COLO829 (cell line): ENCODE results near the gene WNK2.

Source experiments
- DNase-seq: peaks from one replicate; pipeline ENCODE4 v3.0.0; 2012; ENCODE audit warnings: low spot score

The WNK2 gene

DNA sequence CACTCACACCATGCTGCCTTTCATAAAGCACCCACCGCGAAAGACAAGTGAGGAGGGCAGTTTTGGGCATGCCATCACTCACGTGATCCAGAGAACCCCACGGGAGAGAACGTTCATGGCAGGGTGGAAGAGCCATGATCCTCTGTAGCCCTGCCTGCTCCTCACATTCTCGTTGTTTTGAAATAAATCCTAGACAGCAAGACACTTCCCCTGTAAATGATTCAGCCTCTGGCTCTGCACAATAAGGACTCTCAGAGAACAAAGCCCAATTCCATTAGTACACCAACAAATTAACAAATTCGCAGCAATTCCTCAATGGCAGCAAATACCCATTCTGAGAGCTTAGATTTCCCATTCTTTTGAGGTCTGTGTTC is 71.5 kb downstream of the WNK2 start:
- DNase-seq = no peak

DNA sequence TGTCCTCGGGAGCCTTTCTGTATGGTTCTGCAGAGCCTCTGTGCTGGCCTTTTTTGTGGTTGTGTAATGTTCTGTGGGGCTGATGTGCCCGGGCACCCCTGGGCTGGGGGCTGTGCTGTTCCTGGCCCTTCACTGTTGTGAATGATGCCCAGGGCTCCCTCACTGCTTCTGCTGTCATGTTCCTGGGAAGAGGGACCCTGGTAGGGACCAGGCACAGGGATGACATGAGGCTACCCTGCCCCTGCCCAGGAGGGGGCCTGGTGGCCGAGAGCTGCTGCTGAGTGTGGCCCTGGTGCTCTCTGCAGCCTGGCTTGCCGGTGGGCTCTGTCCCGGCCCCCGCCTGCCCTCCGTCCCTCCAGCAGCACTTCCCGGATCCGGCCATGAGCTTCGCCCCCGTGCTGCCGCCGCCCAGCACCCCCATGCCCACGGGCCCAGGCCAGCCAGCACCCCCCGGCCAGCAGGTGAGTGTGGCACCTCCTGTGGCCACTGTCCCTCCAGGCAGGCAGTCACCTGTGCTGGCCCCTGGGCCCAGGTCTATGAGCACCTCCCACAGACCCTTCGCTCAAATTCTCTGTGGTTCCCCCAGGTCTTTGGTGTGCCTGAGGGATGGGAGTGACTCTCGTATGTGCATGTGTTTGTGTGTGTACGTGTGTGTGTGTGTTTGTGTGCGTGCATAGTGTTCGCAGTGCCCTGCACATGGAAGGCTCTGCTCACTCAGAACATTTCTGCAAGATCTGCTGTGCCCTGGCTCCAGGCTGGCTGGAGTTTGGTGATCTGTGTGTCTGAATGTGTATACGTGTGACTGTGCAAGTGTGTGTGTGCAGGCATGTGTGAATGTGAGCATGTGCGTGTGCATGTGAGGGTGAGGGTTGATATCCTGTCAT is 72.3 kb downstream of the WNK2 start:
- DNase-seq = no peak

DNA sequence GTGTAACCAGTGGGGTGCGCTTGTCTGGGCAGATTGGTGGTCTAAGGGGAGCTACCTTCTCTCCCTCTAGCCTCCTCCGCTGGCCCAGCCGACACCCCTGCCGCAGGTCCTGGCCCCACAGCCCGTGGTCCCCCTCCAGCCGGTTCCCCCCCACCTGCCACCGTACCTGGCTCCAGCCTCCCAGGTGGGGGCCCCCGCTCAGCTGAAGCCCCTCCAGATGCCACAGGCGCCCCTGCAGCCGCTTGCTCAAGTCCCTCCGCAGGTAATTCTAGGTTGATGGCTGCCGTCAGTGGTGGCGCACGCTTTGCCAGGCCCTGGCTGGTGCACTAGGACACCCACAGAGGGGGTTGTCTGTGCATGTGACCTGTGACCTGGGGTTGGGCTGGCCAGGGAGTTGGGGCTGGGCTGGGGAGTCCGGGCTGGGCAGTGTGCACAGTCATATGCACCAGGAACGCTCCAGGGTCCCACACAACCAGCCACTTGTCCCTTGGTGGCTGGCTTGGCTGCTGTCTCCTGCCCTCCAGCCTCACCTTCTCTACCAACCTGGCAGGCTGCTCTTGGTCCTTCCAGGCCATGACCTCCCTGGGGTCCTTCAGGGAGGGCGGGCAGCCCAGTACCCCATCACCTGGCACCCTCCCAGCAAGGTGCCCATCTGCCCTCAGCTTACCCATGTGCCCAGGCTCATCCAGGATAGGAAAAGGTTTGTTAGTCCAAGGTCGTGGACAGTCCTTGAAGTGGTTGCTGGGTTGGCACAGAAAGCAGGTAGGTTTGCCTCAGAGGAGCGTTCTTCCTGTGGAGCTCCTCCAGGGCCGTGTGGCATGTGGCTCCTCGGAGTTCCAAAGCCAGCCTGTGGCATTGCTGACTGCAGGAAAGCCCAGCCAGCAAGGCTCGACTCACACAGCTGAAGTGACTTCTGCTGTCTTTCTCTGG is 73.2 kb downstream of the WNK2 start:
- DNase-seq = no peak

DNA sequence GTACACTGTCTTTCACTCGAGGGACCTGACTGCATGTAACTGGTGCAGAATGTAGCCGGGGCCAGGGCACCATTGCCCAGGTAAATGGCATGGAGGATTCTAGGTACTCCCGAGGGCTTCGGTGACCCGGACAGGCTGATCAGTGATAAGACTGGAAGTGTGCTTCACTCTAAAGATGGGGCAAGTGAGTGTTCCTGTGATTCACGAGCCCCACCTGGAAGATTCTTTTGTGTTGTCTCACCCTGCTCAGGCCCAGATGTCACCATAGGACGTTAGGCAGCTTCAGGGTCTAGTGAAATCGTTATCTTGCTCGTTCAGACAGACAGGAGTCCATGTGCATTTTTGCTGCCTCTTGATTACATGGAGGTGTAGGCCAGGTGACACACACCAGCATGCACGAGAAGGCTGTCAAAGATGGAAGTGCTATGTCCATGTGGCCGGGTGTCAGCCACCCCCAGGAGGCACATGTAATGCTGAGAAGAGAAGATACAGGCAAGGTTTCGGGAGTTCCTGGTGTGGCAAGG is 73.9 kb downstream of the WNK2 start:
- no peak for DNase-seq

DNA sequence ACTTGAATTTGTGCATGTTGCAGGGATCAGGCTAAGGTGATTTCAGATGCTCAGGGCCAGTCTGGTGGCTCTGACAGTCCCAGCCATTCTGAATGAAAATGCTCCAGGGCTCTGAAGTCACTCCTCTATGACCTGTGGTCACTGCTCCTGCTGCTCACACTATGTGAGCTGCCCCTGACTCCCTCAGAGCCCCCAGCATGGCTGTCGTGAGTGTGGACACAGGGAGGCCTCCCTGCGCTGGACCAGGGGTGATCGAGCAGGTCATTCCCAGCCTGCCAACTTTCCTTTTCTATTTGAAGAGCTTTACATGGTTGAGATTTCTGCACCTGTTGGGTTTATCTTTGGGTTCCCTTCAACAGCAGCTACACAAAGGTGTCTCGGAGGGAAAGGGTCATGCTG is 74.5 kb downstream of the WNK2 start:
- no peak for DNase-seq

DNA sequence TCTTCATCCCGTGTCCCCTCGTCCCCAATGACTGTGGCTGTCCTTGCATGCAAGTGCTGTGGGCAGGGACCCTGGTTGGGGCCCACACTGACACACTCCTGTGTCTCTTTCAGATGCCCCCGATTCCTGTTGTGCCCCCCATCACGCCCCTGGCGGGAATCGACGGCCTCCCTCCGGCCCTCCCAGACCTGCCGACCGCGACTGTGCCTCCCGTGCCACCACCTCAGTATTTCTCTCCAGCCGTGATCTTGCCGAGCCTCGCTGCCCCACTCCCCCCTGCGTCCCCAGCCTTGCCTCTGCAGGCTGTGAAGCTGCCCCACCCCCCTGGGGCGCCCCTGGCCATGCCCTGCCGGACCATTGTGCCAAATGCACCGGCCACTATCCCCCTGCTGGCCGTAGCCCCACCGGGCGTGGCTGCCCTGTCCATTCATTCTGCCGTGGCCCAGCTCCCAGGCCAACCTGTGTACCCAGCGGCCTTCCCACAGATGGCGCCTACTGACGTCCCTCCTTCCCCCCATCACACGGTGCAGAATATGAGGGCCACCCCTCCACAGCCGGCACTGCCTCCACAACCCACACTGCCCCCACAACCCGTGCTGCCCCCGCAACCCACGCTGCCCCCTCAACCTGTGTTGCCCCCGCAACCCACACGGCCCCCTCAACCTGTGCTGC is 75.0 kb downstream of the WNK2 start:
- DNase-seq = no peak

DNA sequence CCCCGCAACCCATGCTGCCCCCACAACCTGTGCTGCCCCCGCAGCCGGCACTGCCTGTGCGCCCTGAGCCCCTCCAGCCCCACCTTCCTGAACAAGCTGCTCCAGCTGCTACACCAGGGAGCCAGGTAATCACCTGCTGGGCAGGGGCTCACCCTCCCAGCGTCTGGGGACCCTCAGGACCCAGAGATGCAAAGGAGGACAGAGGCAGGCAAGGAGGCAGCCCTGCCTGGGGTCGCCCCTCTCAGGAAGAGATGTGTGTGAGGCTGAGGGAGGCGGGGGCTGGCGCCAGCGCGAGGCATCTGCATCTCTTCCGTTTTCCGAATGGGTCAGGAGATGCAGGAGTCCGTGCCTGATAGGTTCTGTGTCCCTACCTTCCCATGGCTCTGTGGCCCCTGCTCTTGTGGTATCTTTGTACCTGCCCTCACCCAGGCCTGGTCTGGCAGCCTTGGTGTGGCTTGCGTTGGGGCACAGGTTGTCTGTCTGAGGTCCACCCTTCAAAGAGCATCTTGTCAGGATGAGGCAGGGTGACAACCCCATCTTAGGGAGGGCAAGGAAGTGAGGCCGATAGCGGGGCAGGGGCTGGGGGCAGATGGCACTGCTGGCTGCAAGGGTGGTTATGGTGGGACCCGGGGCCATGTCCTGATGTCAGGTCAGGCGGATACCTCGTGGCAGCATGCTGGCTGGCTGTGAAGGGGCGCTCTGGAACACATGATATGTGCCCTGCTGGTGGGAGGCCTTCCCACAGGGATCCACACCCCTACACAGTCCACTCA is 75.7 kb downstream of the WNK2 start:
- DNase-seq = no peak

DNA sequence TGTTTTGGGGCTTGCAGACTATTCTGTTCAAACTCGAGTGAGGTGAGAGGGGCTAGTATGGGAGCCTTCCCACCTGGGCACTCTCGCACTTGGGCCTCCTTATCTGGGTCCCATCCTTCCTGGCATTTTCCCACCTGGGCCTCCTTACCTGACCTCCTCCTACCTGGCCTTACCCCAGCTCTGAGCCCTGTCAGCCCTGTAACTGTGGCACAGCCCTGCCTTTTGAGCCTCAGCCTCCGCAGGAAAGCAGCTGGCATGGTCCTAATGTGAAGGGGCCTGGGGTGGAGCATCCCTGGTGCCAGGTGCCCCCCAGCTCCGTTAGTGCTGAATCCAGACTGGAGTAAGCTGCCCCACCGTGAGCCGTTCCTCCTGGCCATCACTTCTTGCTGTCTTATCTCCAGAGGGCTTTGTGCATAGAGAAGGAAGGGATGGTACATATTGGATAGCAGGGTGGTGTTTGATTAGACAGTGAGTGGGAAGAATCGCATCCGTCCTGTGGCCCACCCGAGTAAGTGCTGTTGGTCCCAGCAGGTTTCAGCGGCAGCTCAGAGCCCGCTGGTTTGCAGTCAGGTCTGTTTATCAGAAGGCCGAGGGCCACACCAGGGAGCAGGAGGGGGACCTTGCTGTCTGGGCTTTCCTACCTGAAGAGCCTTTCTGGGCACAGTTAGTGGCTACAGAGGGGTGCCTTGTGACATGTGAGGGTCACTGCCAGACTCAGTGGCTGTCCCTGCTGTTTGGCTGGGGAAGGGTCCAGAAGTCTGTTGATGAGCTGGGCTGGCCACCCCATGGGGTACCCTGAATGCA is 76.5 kb downstream of the WNK2 start:
- no peak for DNase-seq

DNA sequence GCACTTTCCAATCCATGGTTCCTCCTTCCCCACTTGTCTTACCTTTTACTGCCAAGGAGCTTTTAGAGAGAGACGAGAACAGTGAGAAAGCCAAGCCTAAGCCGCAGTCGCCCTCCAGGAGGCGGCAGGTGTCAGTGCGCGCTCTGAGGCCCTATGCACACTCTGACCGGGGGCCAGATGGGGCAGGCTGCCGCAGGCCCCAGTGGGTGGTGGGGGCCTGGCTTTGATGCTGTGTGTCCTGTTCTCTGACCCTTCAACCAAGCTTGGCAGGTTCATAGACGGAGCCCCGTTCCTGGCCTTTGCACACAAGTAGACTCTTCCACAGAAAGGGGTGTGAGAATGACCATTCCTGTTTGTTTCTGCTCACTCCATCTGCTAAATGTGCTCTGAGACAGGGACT is 77.3 kb downstream of the WNK2 start:
- DNase-seq = no peak

DNA sequence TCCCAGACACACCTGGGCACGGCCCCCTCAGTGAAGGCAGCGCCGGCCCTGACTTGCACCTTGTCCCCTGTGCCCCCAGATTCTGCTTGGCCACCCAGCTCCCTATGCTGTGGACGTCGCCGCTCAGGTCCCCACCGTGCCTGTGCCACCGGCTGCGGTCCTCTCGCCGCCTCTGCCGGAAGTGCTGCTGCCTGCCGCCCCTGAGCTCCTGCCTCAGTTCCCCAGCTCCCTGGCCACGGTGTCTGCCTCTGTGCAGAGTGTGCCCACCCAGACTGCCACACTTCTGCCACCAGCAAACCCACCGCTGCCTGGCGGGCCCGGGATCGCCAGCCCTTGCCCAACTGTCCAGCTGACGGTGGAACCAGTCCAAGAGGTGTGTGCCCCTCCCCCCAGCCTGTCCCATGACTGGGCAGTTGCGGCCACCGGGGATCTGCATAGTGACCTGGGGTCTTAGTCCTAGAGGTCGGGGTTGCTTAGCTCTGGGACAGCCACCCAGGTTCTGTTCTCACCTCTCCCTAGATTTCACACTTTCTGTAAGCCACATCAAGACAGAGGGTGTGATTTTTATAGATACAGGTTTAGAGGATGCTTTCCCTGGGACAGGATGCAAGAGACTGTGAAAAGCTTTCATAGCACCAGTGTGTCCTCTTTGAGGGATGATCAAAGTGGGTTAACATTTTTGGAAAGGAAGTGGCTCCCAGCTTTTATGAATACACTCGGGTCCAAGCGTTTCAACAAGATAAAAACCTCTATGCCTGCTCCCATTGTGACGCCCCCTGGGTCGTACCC is 78.0 kb downstream of the WNK2 start:
- DNase-seq = no peak

DNA sequence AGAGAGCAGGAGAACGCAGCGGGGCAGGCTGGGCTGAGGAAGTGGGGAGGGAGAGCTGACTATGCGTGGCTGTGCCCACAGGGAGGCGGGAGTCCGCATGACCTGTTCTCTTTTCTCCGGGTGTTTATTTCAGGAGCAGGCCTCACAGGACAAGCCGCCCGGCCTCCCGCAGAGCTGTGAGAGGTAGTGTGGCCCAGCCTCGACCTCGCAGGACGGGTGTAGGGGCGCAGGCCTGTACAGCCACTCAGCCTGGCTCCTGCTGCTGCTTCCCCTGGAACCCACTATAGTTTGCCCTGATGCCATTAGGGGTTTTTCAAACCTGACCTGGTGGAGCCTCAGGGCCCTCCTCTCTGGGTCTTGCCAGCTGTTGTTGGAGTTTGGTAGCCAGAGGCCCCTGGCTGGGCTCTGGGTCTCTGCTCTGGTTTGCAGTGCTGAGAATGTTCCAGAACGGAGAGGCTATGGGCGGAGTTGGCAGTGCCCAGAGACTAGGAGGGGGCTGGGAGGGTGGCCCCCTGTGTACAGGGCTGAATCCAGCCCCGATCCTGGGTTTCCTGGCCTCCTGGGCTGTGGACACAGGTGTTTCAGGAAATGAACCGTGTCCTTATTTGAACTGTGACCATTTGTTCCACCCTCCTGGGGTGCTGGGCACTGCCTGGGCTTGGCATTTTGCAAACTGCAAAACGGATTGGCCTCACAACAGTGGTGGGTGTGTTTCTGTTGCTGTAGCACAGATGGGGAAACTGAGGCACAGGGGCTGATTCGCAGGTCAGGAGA is 78.8 kb downstream of the WNK2 start:
- no peak for DNase-seq

DNA sequence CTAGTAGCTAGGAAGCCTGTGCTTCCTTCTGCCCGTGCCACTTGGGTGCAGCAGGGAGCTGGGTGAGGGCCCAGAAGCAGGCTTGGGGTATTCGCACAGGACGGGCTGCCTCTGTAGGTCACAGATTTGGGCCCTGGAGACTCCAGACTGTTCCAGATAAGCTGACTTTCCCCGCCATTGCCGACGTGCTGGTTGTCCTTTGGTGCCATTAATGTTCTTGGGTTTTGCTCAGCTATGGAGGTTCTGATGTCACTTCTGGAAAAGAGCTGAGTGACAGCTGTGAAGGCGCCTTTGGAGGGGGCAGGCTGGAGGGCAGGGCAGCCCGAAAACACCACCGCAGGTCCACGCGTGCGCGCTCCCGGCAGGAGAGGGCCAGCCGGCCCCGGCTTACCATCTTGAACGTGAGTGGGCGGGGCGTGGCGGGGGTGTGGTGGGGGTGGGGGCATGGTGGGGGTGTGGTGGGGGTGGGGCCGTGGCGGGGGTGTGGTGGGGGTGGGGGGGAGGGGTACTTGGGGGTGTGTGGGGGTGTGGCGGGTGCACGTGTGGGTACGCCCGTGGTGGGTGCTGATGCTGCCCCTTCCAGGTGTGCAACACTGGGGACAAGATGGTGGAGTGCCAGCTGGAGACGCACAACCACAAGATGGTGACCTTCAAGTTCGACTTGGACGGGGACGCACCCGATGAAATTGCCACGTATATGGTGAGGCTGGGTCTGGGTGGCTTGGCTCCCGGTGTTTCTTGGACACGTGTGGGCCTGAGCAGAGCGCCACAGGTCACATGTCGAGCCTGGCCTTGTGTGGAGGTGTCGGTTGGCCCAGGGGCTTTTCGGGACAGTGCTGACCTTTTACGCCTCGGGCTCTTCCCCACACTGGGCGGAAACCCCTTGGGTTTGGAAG is 79.6 kb downstream of the WNK2 start:
- no peak for DNase-seq

DNA sequence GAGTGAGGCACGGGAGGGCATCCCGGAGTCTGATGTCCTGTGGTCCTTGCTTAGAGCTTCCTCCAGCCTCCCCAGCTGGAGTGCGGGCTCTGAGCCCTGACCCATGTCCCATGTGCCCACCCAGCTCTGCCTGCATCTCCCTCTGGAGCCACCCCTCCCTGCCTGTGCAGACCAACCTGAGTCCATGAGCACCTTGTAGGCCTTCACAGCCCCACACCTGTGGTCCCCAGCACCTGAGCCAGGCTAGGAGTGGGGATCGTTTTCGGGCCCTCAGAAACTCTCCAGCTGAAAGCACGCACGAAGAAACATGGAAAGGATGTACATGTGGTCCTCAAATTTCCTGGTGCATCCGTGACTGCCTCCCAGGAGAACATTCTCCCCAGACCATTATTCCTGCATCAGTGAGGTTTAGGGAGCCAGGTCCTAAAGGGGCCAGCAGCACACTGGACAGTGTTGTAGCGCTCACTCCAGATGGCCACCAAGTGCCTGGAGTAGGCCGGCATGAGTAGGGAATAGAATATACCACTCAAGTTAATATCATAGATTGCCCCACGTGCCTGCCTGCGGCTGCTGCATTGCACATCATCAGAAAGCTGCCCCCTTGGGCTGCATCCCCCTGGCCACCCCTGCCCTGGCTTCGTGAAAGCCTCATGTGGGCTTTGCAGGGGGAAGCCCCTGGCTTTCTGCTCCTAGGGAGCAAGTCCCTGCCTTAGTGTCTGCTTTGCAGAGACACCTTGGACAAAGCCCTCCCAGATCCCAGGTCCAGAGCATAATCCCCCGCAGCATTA is 80.6 kb downstream of the WNK2 start:
- no peak for DNase-seq

DNA sequence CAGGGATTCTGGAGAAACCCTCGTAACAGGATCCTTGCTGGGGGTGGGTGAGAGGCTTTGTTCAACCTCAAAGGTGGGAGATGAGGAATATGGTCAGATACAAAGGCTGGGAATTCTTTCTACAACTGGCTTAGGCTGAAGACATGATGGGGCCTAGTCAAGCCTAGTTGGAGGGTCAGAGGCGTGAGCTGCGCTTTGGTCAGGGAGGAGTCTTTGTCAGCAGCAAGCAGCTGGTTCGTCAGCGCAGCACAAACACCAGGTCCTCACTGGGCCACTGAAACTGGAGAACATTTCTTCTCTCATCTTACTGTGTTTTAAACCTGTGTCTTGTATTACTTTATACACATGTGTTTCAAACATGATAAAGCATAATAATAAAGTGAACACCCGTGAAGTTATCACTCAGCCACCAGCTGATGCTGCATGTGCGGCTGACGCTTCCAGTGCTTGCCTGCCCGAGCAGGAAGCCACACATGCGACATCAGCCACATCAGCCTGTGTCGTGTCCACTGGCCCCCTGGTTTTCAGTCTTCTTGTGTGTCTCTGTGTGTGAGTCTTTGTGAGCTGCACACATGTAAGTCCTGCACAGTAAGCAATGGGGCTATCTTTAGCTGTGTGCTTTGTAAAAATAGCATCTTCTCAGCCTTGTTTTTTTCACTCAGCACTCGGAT is 81.5 kb downstream of the WNK2 start:
- no peak for DNase-seq

DNA sequence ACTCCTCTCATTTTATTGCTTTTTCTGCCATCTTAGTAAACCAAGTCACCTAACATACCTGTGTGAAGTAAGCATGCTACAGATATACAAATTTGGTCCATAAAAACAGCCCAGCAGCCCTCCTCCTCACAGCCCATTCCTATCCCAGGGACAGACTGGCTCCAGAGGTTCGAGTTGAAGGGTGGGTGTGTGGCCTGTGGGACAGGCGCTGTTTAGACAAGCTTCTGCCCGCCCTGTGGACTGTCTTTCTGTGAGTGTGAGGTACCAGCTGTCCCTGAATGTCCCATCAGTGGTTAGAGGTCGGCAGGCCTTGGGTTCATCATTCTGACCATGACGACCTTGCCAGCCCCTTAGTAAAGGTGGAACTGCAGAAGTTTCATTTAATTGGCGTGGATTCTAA is 82.0 kb downstream of the WNK2 start:
- DNase-seq = no peak

DNA sequence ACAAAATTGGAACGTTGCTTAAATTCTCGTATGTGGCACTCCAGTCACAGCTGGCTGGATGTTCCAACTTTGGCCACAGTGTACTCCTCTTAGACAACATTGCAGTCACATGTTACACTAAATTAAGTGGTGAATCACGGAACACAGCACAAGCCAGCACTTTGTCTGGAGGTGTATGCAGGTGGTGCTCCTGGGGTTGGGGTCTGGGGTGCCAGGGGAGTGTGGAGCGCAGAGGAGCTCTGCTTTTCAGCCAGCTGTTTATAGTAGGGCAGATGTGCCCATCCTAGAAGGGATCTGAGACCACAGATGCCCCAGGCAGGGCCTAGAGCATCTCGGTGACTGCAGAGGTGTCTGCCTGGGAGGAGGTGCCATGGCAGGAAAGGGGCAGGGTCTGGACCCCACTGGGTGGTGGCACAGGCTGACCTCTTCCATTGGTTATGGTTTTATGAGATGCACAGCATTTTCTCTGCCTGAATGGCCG is 82.6 kb downstream of the WNK2 start:
- no peak for DNase-seq
